HepG2 (cell line): ENCODE data around the gene VGF. TPM values are rescaled to one million over a fixed set of nuclear protein-coding genes. Genes with fewer than 3 reads are reported as not detected.

Experiments
- FUBP1 ChIP-seq: sonication (generic); formaldehyde crosslinking; IDR thresholded peaks from 2 replicates; pipeline ENCODE4 v1.5.1; 2020; ENCODE audit warnings: missing genetic modification reagents, mild to moderate bottlenecking, borderline replicate concordance
- IRF1 ChIP-seq: sonication (generic); formaldehyde crosslinking; IDR thresholded peaks from 2 replicates; pipeline ENCODE4 v1.4.0; 2020; ENCODE audit warnings: low read depth, mild to moderate bottlenecking, missing genetic modification reagents
- MIXL1 ChIP-seq: IDR thresholded peaks from 2 replicates; pipeline ENCODE4 v1.6.1; 2016
- PBX2 ChIP-seq: IDR thresholded peaks from 2 replicates; pipeline ENCODE4 v1.6.1; 2016; ENCODE audit warnings: control low read depth
- PRDM4 ChIP-seq: sonication (generic); formaldehyde crosslinking; IDR thresholded peaks from 2 replicates; pipeline ENCODE4 v1.9.0; 2021; ENCODE audit warnings: missing genetic modification reagents, borderline replicate concordance
- ZNF282 ChIP-seq: fragments of 450-650 bp; IDR thresholded peaks from 2 replicates; pipeline ENCODE4 v1.6.1; 2018; ENCODE audit not compliant: partially characterized antibody
- ZNF407 ChIP-seq: sonication (generic); formaldehyde crosslinking; IDR thresholded peaks from one replicate; pipeline ENCODE4 v1.5.1; 2020; ENCODE audit warnings: mild to moderate bottlenecking, missing genetic modification reagents; ENCODE audit errors: not compliant biosample characterization
- ZNF503 ChIP-seq: sonication (generic); formaldehyde crosslinking; IDR thresholded peaks from 2 replicates; pipeline ENCODE4 v1.4.0; 2020; ENCODE audit warnings: missing genetic modification reagents
- polyA plus RNA-seq, 8 experiments: library from polyadenylated mRNA; depleted of rRNA in 3 of 8; stranded (reverse) in 7 of 8; unstranded in 1 of 8; fragments of >200 nt; fragmentation: Illumina TruSeq in 4 of 8; extraction: Trizol in 4 of 8; gene quantifications; 2 replicates each; pipeline versions ENCODE4 v1.2.1 to v1.2.3, GENCODE V29; 2011 to 2016; ENCODE audit warnings: low read depth in 4 of 8, missing spikeins in 1 of 8, mixed read lengths in 1 of 8; ENCODE audit not compliant: insufficient read depth in 1 of 8
- total RNA-seq, 5 experiments: library from RNA; depleted of rRNA; stranded (reverse); fragments of >200 nt; fragmentation: Illumina TruSeq; extraction: Trizol; gene quantifications; 2 replicates each; pipeline ENCODE4 v1.2.3, GENCODE V29; 2016; ENCODE audit warnings: low read depth in 1 of 5

The VGF gene
- total and polyA plus RNA-seq, 2 of the 13 experiments (the other 11 are each of a cell fraction or from before 2014, with no cell fraction given) = 0.12 to 0.46 TPM

- TF ChIP-seq PRDM4 (CRISPR knock-in tag) (no peak), FUBP1 (CRISPR knock-in tag) (peak; percentile 74; the same call in 1 of the 2 replicates), MIXL1 (no peak; the same call in 1 of the 2 replicates), ZNF407 (peak; percentile 25), PBX2 (CRISPR knock-in tag) (0 out of 2 replicates have a peak, but pooled peaks have one; percentile 29), IRF1 (no peak), ZNF503 (peak; percentile 37; the same call in 1 of the 2 replicates), ZNF282 (no peak)
These were observed 38.5 kb downstream of the VGF start, which contains the start of gene SERPINE1 (continued) for GRCh38 chr7:101126651-101127459.
